Measurements from ENCODE around the gene CADM4. TPM values are rescaled to one million over a fixed set of nuclear protein-coding genes. Genes with fewer than 3 reads are reported as not detected.

The CADM4 gene
- total RNA-seq, 3 donors from 2014 or later, result 1.2 to 26.2 (median 3.4) TPM

DNA sequence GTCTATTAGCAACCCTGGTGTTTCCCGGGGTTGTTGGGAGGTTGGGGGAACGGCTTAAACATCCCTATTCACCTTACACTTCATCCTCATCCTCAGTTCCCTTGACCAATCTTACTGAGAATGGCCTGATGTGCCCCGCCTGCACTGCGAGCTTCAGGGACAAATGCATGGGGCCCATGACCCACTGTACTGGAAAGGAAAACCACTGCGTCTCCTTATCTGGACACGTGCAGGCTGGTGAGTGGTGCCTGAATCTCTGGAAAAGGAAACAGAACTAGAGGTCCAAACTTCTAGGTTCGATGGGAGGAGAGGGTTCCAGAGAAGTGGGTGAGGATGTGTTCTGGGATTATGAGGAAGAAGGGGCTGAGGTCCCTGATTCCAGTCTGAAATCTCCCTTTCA is 58.2 kb downstream of the CADM4 start:
- Histone ChIP-seq H3K36me3 (ENCODE audit: low read depth) (no peaks in the 10 kb centered on the region), H3K9me3 (no peaks in the 10 kb centered on the region), H3K4me3 (no peak overlapping the region), H3K4me1 (ENCODE audit: low read depth) (no peaks in the 10 kb centered on the region)
- ATAC-seq, result no peak
- no peak for DNase-seq
- intact Hi-C loops (cut with DNase I, micrococcal nuclease), result no loop called here
- TF ChIP-seq, protein P1, sequence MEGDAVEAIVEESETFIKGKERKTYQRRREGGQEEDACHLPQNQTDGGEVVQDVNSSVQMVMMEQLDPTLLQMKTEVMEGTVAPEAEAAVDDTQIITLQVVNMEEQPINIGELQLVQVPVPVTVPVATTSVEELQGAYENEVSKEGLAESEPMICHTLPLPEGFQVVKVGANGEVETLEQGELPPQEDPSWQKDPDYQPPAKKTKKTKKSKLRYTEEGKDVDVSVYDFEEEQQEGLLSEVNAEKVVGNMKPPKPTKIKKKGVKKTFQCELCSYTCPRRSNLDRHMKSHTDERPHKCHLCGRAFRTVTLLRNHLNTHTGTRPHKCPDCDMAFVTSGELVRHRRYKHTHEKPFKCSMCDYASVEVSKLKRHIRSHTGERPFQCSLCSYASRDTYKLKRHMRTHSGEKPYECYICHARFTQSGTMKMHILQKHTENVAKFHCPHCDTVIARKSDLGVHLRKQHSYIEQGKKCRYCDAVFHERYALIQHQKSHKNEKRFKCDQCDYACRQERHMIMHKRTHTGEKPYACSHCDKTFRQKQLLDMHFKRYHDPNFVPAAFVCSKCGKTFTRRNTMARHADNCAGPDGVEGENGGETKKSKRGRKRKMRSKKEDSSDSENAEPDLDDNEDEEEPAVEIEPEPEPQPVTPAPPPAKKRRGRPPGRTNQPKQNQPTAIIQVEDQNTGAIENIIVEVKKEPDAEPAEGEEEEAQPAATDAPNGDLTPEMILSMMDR (IDR thresholded peaks at IDR 0.05), result no peak

DNA sequence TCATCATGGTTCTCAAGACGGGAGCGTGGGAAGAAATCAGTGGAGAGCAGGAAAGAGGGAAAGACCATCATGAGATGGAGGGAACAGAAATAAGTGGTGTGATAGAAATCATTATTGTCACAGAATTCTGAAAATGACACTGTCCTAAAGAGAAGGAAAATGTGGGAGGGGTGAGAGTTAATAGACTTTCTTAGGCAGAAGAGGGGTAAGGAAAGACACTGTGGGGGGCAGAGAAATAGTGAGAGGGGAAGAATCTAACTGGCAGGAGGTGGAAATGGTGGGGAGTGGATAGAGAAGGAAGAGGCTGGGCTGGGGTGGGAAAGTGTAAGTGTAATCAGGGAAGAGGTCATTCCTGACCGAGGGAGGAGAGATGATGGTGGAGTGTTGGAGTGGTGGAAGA is 60.9 kb downstream of the CADM4 start:
- Histone ChIP-seq H3K9me3 (no peaks in the 10 kb centered on the region), H3K4me1 (ENCODE audit: low read depth) (peaks cover 10% of the 10 kb centered on the region), H3K4me3 (no peak overlapping the region), H3K36me3 (ENCODE audit: low read depth) (no peaks in the 10 kb centered on the region)
- TF ChIP-seq, protein P1 (IDR thresholded peaks at IDR 0.05), result no peak
- intact Hi-C loops (cut with DNase I, micrococcal nuclease), result no loop called here
- DNase-seq, result no peak
- ATAC-seq, result no peak

DNA sequence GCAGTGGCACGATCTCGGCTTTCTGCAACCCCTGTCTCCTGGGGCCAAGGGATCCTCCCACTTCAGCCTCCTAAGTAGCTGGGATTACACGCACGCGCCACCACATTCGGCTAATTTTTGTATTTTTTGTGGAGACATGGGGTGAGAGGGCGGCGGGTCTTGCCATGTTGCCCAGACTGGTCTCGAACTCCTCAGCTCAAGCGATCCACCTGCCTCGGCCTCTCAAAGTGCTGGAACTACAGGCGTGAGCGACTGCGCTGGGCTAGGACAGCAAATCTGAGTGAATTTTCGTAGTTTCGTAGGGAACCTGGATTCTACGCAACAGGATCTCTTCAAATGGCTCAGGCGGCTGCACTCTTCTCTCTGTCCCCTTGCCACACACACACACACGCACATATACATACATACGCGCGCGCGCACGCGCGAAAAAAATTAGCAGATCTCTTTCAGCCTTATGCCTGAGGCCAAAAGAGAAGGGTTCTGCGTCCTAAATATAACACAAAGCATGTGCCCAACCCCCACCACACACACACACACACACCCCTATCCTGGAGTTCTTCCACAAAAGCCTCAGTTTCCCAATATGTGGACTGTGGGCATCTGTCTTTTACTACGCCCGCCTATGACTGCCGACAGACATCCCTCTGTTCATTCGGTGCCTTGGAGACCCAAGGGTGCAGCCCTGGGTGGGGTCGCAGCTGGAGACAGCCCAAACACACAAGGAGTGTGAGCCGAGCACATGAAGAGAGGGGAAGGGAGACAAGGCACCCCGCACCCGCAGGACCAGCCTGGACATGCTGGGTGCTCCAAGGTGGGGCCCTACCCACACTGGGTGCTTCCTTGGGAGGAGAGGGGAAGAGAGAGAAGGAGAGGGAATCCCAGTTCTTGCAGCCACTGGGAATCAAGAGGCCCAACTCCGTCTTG is 63.4 kb downstream of the CADM4 start:
- intact Hi-C loops (cut with DNase I, micrococcal nuclease), result no loop called here
- Histone ChIP-seq H3K4me1 (ENCODE audit: low read depth) (peaks cover 13% of the 10 kb centered on the region), H3K4me3 (no peak overlapping the region), H3K9me3 (no peaks in the 10 kb centered on the region), H3K36me3 (ENCODE audit: low read depth) (no peaks in the 10 kb centered on the region)
- DNase-seq (peak in 2 of 3 donors; percentile 45 to 53), ATAC-seq (no peak)
- TF ChIP-seq, protein P1 (IDR thresholded peaks at IDR 0.05), result no peak

DNA sequence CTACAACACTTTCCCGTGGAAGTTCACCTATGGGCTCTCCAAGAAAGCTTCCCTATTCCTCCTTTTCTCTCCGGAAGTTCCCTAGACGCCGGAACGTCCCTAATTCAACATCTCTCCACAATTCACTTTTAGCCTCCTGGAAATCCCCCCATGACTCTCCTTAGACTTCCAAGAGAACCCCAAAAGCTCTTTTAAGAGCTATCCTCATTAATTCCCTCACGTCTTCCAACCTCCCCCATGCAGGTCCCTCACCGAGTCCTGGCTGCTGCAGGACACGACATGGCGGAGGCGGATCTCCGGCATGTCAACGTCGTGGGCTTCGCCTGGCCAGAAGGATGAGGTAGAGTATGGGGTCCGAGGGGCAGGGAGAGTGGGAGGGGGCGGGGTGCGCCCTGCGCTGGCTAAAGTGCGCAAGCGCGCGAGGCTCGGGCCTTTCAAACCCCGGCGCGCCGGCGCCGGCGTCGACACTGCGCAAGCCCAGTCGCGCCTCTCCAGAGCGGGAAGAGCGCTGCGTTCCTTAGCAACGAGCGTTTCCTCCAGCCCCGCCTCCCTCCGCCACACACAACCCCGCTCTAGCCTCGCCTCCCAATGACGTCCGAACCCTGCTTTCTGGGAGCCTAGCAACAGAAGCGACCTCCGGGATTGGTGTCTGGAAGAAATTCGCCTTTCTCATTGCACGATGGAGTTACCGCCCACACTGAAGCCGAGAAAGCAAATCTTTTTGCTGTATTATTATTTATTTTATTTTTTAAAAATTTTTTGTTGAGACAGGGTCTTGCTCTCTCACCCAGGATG is 64.3 kb downstream of the CADM4 start, which contains the start of the genes PINLYP and XRCC1:
Gene PINLYP (plus strand): TSS at position 646 of the 795 bp plus-strand sequence. CDS start 1,391 bp downstream, outside the sequence.
Gene XRCC1 (minus strand): TSS at position 372 of the 795 bp plus-strand sequence. CDS start 69 bp downstream, at position 303.
- ATAC-seq (peak; percentile 100), DNase-seq (peak; percentile 97 to 98 (median 97))
- intact Hi-C loops (cut with DNase I, micrococcal nuclease), result no loop called here
- peak within 1 kb of the TSS; percentile 49 for H3K4me3 ChIP-seq
- no peaks in the 10 kb centered on the region for H3K36me3 ChIP-seq (ENCODE audit: low read depth)
- TF ChIP-seq, protein P1 (IDR thresholded peaks at IDR 0.05), result no peak
- no peaks in the 10 kb centered on the region for H3K9me3 ChIP-seq
- H3K4me1 ChIP-seq (ENCODE audit: low read depth), result peaks cover 13% of the 10 kb centered on the region

DNA sequence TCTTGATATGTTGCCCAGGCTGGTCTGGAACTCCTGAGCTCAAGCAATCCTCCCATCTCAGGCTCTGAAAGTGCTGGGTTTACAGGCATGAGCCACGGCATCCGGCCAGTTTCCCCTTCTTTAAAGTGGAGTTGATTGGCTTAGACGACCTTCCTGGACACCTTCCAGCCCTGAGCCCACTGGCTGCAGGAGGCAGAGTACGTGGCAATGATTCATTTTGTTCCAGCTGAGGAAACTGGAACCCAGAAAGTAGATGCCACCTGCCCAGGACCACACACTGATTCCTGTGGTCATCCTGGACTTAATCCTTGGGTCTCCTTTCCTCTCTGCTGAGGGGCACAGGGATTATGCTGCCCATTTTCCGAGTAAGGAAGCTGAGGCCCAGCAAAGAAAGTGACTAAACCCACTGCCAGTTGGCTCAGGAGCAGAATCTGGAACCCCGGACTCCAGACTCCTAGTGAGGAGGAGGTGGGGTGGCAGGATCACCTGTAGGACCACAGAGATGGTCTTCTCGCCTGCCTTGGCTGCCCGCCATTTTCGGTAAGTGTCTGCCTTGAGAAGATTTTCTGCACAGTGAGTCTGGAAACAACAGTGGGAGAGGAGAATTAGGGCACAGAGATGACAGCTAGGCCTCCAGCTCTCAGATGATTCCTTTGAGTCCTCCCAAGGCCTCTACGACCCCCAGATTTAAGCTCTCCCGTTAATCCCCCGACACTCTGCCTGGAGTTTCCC is 65.1 kb downstream of the CADM4 start:
- H3K4me1 ChIP-seq (ENCODE audit: low read depth), result peaks cover 13% of the 10 kb centered on the region
- no peaks in the 10 kb centered on the region for H3K9me3 ChIP-seq
- DNase-seq, result no peak
- TF ChIP-seq, protein P1 (IDR thresholded peaks at IDR 0.05), result no peak
- peak overlapping the region; percentile 49 for H3K4me3 ChIP-seq
- ATAC-seq, result no peak
- intact Hi-C loops (cut with DNase I, micrococcal nuclease), result no loop called here
- H3K36me3 ChIP-seq (ENCODE audit: low read depth), result no peaks in the 10 kb centered on the region

Data from mucosa of descending colon (tissue), 3 donors.